NCI-H128 (cell line): ENCODE data around the gene ARHGEF17.

ENCODE experiments used
- DNase-seq: peaks from one replicate; lab custom pipeline; 2025; ENCODE audit not compliant: unreplicated experiment; lab: John Stamatoyannopoulos, UW

The ARHGEF17 gene

GRCh38 chr11:73379189-73379880 lies 71.3 kb downstream of the ARHGEF17 start:
- no peak for DNase-seq

- no peak for DNase-seq
Measured at GRCh38 chr11:73380331-73380730, 72.3 kb downstream of the ARHGEF17 start.

GRCh38 chr11:73380897-73381410 lies 72.9 kb downstream of the ARHGEF17 start:
- no peak for DNase-seq

- DNase-seq = no peak
Measured at GRCh38 chr11:73381589-73381988, 73.5 kb downstream of the ARHGEF17 start.

- no peak for DNase-seq
Measured at GRCh38 chr11:73382183-73382582, 74.1 kb downstream of the ARHGEF17 start.

GRCh38 chr11:73382747-73383146 lies 74.7 kb downstream of the ARHGEF17 start:
- no peak for DNase-seq

- DNase-seq = no peak
Measured at GRCh38 chr11:73383249-73384124, 75.4 kb downstream of the ARHGEF17 start.

- no peak for DNase-seq
Measured at GRCh38 chr11:73384125-73384441, 76.0 kb downstream of the ARHGEF17 start.

- no peak for DNase-seq
Measured at GRCh38 chr11:73384531-73384871, 76.4 kb downstream of the ARHGEF17 start.

- DNase-seq = no peak
Measured at GRCh38 chr11:73384872-73385689, 77.0 kb downstream of the ARHGEF17 start.

GRCh38 chr11:73386016-73386415 lies 77.9 kb downstream of the ARHGEF17 start:
- no peak for DNase-seq

- DNase-seq = no peak
Measured at GRCh38 chr11:73386546-73386945, 78.5 kb downstream of the ARHGEF17 start.

GRCh38 chr11:73387594-73388264 lies 79.7 kb downstream of the ARHGEF17 start:
- no peak for DNase-seq

GRCh38 chr11:73388265-73389133 lies 80.4 kb downstream of the ARHGEF17 start:
- no peak for DNase-seq

- no peak for DNase-seq
Measured at GRCh38 chr11:73389134-73389525, 81.1 kb downstream of the ARHGEF17 start.

GRCh38 chr11:73389916-73390315 lies 81.8 kb downstream of the ARHGEF17 start:
- no peak for DNase-seq

GRCh38 chr11:73390601-73391565 lies 82.8 kb downstream of the ARHGEF17 start:
- no peak for DNase-seq

GRCh38 chr11:73391665-73392064 lies 83.6 kb downstream of the ARHGEF17 start:
- no peak for DNase-seq
